Measurements from ENCODE around the gene APAF1. TPM values are rescaled to one million over a fixed set of nuclear protein-coding genes. Genes with fewer than 3 reads are reported as not detected.
"Not testable (repeated sequence)": the region's sequence is repeated elsewhere in the genome, so short reads cannot be mapped to it uniquely, and the experiment has no call there.

Gene APAF1
- total and polyA plus RNA-seq, 9 of the 15 experiments (the other 6 are each of a cell fraction or from before 2014, with no cell fraction given), result 5.1 to 15.7 (median 9.9) TPM

GRCh38 chr12:98754095-98754494 is 109.0 kb downstream of the APAF1 start (continued):
- TF ChIP-seq CREB5 (CRISPR knock-in tag; IDR thresholded peaks at IDR 0.05) (no peak), E2F4 (CRISPR knock-in tag; IDR thresholded peaks at IDR 0.05; ENCODE audit: low read depth) (no peak)

- H3K9me1 ChIP-seq (ENCODE audit: control insufficient read depth, insufficient read depth, low read length); intact Hi-C loops (cut with micrococcal nuclease); in situ Hi-C loops (cut with MboI); H3K9ac ChIP-seq (ENCODE audit: insufficient read depth in 1 of 2, low read depth in 2 of 2, low read length in 2 of 2); H3K4me3 ChIP-seq; H3K36me3 ChIP-seq (ENCODE audit: control insufficient read depth, insufficient read depth, low read length); CTCF ChIA-PET (ENCODE audit: low intra/inter-chr PET ratio); H3K4me2 ChIP-seq (ENCODE audit: insufficient read depth, low read length); H3K9me3 ChIP-seq (replicated peaks; ENCODE audit: control insufficient read depth, insufficient read depth, low read depth, low read length); H3K27ac ChIP-seq (ENCODE audit: extremely low read depth, low read depth, low read length); H3K27me3 ChIP-seq (ENCODE audit: control insufficient read depth in 2 of 2, insufficient read depth in 2 of 2, low read length in 2 of 2); POLR2A ChIA-PET; ATAC-seq; BruUV-seq (replicated peaks); H3K79me2 ChIP-seq (ENCODE audit: control insufficient read depth, insufficient read depth, low read length); H4K20me1 ChIP-seq (replicated peaks; ENCODE audit: control insufficient read depth, insufficient read depth, low read length); FAIRE-seq; H2AFZ ChIP-seq (ENCODE audit: low read depth, low read length); TF ChIP-seq ATF3 (CRISPR knock-in tag; conservative IDR thresholded peaks at IDR 0.05): not testable (repeated sequence)
- 60% methylated on average over 5 of the region's 5 CpGs for WGBS (ENCODE audit: insufficient coverage, low coverage, missing lambda C conversion rate)
- peak; percentile 35; the same call in 1 of the 2 replicates for TF ChIP-seq ATF3 (IDR thresholded peaks at IDR 0.05)
- TF ChIP-seq FOSL1 (tag; conservative IDR thresholded peaks at IDR 0.05), result peak; percentile 41; the same call in 1 of the 2 replicates
- DNase-seq (ENCODE audit: extremely low read depth in 1 of 4, low spot score in 3 of 4), result peak in 1 of 4 experiments; percentile 12
- H3K4me1 ChIP-seq (replicated peaks in 1 of 2; ENCODE audit: control insufficient read depth in 2 of 2, insufficient read depth in 2 of 2, low read length in 2 of 2), result peaks cover 23 to 39% of the 10 kb centered on the region in 2 experiments
Observed at GRCh38 chr12:98755855-98756254, 110.8 kb downstream of the APAF1 start.

Measured in K562 (cell line).